WTC11 (cell line): Measurements from ENCODE around the gene IFRD2. TPM values are rescaled to one million over a fixed set of nuclear protein-coding genes. Genes with fewer than 3 reads are reported as not detected.

ENCODE experiments used
- ATAC-seq: fragments of 200-7000 bp; cut with Tn5 transposase; 2 replicates; pipeline ENCODE4 v1.10.0; 2021; ENCODE audit warnings: mild to moderate bottlenecking, moderate library complexity
- CTCF ChIA-PET: fragments of 300-600 bp; sonication (Branson Sonifier 250); formaldehyde crosslinking; loops from one replicate; lab custom pipeline; 2021; ENCODE audit warnings: antibody characterized with exemption; lab: Charles Lee
- POLR2A ChIA-PET: fragments of 350-600 bp; sonication (Branson Sonifier 250); formaldehyde crosslinking; loops from one replicate; lab custom pipeline; 2021; ENCODE audit warnings: antibody characterized with exemption; lab: Charles Lee
- DNase-seq: peaks from one replicate; pipeline ENCODE4 v3.0.0; 2021; ENCODE audit warnings: low spot score
- H3K27ac Mint-ChIP-seq: 2 replicates; pipeline ENCODE4 v1.8.0; 2021; ENCODE audit warnings: mixed read lengths
- H3K27me3 Mint-ChIP-seq: 2 replicates; pipeline ENCODE4 v1.8.0; 2021; ENCODE audit warnings: low read depth, mild to moderate bottlenecking, moderate library complexity, mixed read lengths
- H3K36me3 Mint-ChIP-seq: 2 replicates; pipeline ENCODE4 v1.8.0; 2021; ENCODE audit warnings: mixed read lengths
- H3K4me1 Mint-ChIP-seq: 2 replicates; pipeline ENCODE4 v1.8.0; 2022; ENCODE audit warnings: mixed read lengths
- H3K4me3 Mint-ChIP-seq: 2 replicates; pipeline ENCODE4 v1.8.0; 2021; ENCODE audit warnings: mild to moderate bottlenecking, moderate library complexity, mixed read lengths
- H3K9me3 Mint-ChIP-seq: 2 replicates; pipeline ENCODE4 v1.8.0; 2021; ENCODE audit warnings: mixed read lengths
- ELF4 ChIP-seq: sonication (generic); formaldehyde crosslinking; IDR thresholded peaks from 2 replicates; pipeline ENCODE4 v1.8.1; 2022; ENCODE audit warnings: low read depth, mild to moderate bottlenecking, moderate library complexity, missing genetic modification reagents
- FOXK1 ChIP-seq: sonication (generic); formaldehyde crosslinking; IDR thresholded peaks from 2 replicates; pipeline ENCODE4 v1.8.0; 2022; ENCODE audit warnings: mild to moderate bottlenecking, moderate library complexity, missing genetic modification reagents
- GTF2I ChIP-seq: fragments of 250-450 bp; sonication (Bioruptor Pico); conservative IDR thresholded peaks from 2 replicates; pipeline ENCODE4 v1.4.0; 2021; ENCODE audit warnings: mild to moderate bottlenecking
- MYBL2 ChIP-seq: sonication (generic); formaldehyde crosslinking; IDR thresholded peaks from 2 replicates; pipeline ENCODE4 v1.8.1; 2023; ENCODE audit warnings: mild to moderate bottlenecking, moderate library complexity, missing genetic modification reagents
- NFATC4 ChIP-seq: fragments of 250-450 bp; sonication (Bioruptor Pico); IDR thresholded peaks from 2 replicates; pipeline ENCODE4 v1.9.0; 2021; ENCODE audit warnings: mild to moderate bottlenecking
- NFE2L1 ChIP-seq: sonication (generic); formaldehyde crosslinking; IDR thresholded peaks from 2 replicates; pipeline ENCODE4 v1.8.1; 2023; ENCODE audit warnings: missing genetic modification reagents
- NFYB ChIP-seq: sonication (generic); formaldehyde crosslinking; conservative IDR thresholded peaks from 2 replicates; pipeline ENCODE4 v1.8.0; 2022; ENCODE audit warnings: low read depth, missing genetic modification reagents
- PRRX2 ChIP-seq: fragments of 250-450 bp; sonication (Bioruptor Pico); IDR thresholded peaks from 2 replicates; pipeline ENCODE4 v1.8.0; 2021; ENCODE audit warnings: mild to moderate bottlenecking
- TP53 ChIP-seq: sonication (generic); formaldehyde crosslinking; IDR thresholded peaks from 2 replicates; pipeline ENCODE4 v1.8.1; 2023; ENCODE audit warnings: mild to moderate bottlenecking, missing genetic modification reagents
- ZBTB21 ChIP-seq: sonication (generic); formaldehyde crosslinking; IDR thresholded peaks from 2 replicates; pipeline ENCODE4 v1.8.1; 2023; ENCODE audit warnings: mild to moderate bottlenecking, missing genetic modification reagents, borderline replicate concordance
- ZNF416 ChIP-seq: fragments of 250-450 bp; sonication (Bioruptor Pico); IDR thresholded peaks from 2 replicates; pipeline ENCODE4 v1.9.0; 2021; ENCODE audit warnings: mild to moderate bottlenecking, inconsistent platforms
- ZNF423 ChIP-seq: fragments of 250-450 bp; sonication (Bioruptor Pico); IDR thresholded peaks from 2 replicates; pipeline ENCODE4 v2.1.2; 2022; ENCODE audit warnings: mild to moderate bottlenecking, moderate library complexity
- total RNA-seq: library from RNA; stranded (reverse); gene quantifications from 3 replicates; pipeline ENCODE4 v1.2.3, GENCODE V29; 2021
- TF ChIP-seq, protein P1 (sequence below): fragments of 250-450 bp; sonication (Bioruptor Pico); conservative IDR thresholded peaks from 2 replicates; pipeline ENCODE4 v1.9.0; 2021; ENCODE audit warnings: mild to moderate bottlenecking
- TF ChIP-seq, protein P2 (sequence below): sonication (generic); formaldehyde crosslinking; IDR thresholded peaks from 2 replicates; pipeline ENCODE4 v1.8.0; 2022; ENCODE audit warnings: mild to moderate bottlenecking, missing genetic modification reagents
- TF ChIP-seq, protein P3 (sequence below): sonication (generic); formaldehyde crosslinking; IDR thresholded peaks from 2 replicates; pipeline ENCODE4 v1.8.0; 2022; ENCODE audit warnings: mild to moderate bottlenecking, missing genetic modification reagents
- TF ChIP-seq, protein P4 (sequence below): fragments of 250-450 bp; sonication (Bioruptor Pico); IDR thresholded peaks from 2 replicates; pipeline ENCODE4 v1.9.0; 2021; ENCODE audit warnings: mild to moderate bottlenecking
- TF ChIP-seq, protein P5 (sequence below): sonication (generic); formaldehyde crosslinking; IDR thresholded peaks from 2 replicates; pipeline ENCODE4 v1.8.1; 2023; ENCODE audit warnings: mild to moderate bottlenecking, missing genetic modification reagents, moderate library complexity
- TF ChIP-seq, protein P6 (sequence below): fragments of 250-450 bp; sonication (Bioruptor Pico); IDR thresholded peaks from 2 replicates; pipeline ENCODE4 v1.9.0; 2021; ENCODE audit warnings: mild to moderate bottlenecking, borderline replicate concordance
- TF ChIP-seq, protein P7 (sequence below): sonication (generic); formaldehyde crosslinking; IDR thresholded peaks from 2 replicates; pipeline ENCODE4 v1.8.0; 2022; ENCODE audit warnings: mild to moderate bottlenecking, missing genetic modification reagents
- TF ChIP-seq, protein P8 (sequence below): sonication (generic); formaldehyde crosslinking; IDR thresholded peaks from 2 replicates; pipeline ENCODE4 v1.8.1; 2022; ENCODE audit warnings: mild to moderate bottlenecking, missing genetic modification reagents, moderate library complexity, borderline replicate concordance

IFRD2 gene
- total RNA-seq, 1 experiment from 2014 or later, result 92.0 TPM

DNA sequence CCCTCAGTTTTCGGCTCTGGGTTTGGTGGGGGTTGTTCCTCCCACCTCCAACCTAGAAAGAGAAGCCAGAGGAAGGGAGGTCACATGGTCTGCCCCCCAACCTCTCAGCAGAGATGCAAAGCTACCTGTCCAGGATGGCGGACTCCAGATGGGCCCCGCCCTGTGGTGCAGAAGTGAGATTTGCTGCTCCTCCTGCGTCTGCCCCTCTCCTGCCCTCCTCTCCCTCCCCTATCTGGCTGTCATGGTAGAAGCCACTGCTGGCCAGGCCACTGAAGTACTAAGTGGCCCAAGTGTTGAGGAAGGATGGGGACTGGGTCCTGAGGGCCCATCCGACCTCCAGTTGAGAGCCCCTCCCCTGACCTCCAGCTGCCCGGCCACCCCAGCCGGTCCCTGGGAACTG is 25.4 kb downstream of the IFRD2 start:
- CTCF ChIA-PET, result interaction anchor here (0.6 to 12.5 kb wide), 12 partner anchors 7 to 101 kb away, joined by 3 to 145 read pairs (median 4); partner anchors contain the start of genes GNAT1 and HYAL2
- POLR2A ChIA-PET, result interaction anchor here (1.5 to 1.8 kb wide), 2 partner anchors 25 to 55 kb away, joined by 5 to 6 read pairs; no protein-coding TSS in a partner anchor

DNA sequence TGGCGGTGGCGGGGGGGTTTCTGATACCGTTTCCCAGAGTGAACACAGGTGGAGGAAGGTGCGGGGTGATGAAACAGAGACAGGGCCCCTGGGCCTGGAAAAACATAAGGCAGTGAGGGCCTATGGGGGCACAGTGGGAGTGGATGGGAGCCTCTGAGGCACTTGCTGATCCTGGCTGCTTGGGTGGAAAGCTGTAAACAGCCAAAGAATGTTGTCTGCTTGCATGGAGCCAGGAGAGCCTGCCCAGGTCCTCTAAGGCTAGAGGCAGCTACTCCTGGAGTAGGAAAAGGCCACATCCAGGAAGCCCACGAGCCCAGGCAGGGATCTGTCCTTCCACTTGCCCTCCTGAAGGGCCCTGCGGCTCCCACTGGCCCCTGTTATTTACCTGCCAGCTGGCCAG is 26.2 kb downstream of the IFRD2 start:
- no peak overlapping the region for H3K27ac Mint-ChIP-seq
- ATAC-seq (no peak), DNase-seq (no peak)
- no peaks in the 10 kb centered on the region for H3K9me3 Mint-ChIP-seq
- peaks cover 48% of the 10 kb centered on the region for H3K4me1 Mint-ChIP-seq
- CTCF ChIA-PET, result interaction anchor here (1.0 to 12.5 kb wide), 8 partner anchors 9 to 72 kb away, joined by 4 to 145 read pairs (median 14); partner anchors contain the start of gene GNAT1
- no peaks in the 10 kb centered on the region for H3K36me3 Mint-ChIP-seq
- no peak overlapping the region for H3K4me3 Mint-ChIP-seq
- no peaks in the 10 kb centered on the region; the same call in none of the 2 replicates for H3K27me3 Mint-ChIP-seq
- POLR2A ChIA-PET, result interaction anchor here (1.8 kb wide), 1 partner anchor 25 kb away, joined by 6 read pairs; no protein-coding TSS in a partner anchor
- TF ChIP-seq ELF4 (CRISPR knock-in tag), result no peak
- TF ChIP-seq NFE2L1 (CRISPR knock-in tag), result no peak
- TF ChIP-seq, protein P1, sequence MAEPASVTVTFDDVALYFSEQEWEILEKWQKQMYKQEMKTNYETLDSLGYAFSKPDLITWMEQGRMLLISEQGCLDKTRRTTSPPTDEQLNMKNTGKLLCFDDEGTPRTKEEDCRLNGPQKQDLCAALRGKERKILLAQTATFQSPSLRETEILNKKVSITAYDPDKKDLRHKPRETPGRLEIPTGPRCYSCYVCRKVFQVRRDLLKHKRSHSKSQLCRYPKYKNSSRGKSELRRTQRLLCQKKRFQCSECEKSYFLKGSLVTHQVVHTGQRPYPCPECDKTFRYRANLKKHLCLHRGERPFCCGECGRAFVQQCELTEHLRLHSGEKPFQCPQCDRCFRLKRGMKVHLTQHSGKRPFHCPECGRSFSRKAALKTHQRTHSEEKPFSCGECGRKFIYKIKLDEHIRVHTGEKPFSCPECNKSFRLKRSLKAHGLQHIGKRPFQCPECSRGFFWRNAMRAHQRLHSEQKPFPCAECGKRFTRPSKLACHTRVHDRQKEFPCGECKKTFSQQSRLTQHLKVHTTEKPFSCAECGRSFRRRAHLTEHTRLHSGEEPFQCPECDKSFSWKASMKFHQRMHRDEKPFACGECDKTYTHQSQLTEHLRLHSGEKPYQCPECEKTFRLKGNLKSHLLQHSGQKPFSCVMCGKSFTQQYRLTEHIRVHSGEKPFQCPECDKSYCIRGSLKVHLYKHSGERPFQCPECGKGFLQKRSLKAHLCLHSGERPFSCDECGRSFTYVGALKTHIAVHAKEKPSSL (CRISPR knock-in tag), result no peak
- TF ChIP-seq GTF2I (CRISPR knock-in tag), result no peak
- no peak for TF ChIP-seq FOXK1
- TF ChIP-seq, protein P2, sequence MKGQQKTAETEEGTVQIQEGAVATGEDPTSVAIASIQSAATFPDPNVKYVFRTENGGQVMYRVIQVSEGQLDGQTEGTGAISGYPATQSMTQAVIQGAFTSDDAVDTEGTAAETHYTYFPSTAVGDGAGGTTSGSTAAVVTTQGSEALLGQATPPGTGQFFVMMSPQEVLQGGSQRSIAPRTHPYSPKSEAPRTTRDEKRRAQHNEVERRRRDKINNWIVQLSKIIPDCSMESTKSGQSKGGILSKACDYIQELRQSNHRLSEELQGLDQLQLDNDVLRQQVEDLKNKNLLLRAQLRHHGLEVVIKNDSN, result no peak
- TF ChIP-seq, protein P3, sequence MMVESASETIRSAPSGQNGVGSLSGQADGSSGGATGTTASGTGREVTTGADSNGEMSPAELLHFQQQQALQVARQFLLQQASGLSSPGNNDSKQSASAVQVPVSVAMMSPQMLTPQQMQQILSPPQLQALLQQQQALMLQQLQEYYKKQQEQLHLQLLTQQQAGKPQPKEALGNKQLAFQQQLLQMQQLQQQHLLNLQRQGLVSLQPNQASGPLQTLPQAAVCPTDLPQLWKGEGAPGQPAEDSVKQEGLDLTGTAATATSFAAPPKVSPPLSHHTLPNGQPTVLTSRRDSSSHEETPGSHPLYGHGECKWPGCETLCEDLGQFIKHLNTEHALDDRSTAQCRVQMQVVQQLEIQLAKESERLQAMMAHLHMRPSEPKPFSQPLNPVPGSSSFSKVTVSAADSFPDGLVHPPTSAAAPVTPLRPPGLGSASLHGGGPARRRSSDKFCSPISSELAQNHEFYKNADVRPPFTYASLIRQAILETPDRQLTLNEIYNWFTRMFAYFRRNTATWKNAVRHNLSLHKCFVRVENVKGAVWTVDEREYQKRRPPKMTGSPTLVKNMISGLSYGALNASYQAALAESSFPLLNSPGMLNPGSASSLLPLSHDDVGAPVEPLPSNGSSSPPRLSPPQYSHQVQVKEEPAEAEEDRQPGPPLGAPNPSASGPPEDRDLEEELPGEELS (CRISPR knock-in tag), result no peak
- TF ChIP-seq, protein P4, sequence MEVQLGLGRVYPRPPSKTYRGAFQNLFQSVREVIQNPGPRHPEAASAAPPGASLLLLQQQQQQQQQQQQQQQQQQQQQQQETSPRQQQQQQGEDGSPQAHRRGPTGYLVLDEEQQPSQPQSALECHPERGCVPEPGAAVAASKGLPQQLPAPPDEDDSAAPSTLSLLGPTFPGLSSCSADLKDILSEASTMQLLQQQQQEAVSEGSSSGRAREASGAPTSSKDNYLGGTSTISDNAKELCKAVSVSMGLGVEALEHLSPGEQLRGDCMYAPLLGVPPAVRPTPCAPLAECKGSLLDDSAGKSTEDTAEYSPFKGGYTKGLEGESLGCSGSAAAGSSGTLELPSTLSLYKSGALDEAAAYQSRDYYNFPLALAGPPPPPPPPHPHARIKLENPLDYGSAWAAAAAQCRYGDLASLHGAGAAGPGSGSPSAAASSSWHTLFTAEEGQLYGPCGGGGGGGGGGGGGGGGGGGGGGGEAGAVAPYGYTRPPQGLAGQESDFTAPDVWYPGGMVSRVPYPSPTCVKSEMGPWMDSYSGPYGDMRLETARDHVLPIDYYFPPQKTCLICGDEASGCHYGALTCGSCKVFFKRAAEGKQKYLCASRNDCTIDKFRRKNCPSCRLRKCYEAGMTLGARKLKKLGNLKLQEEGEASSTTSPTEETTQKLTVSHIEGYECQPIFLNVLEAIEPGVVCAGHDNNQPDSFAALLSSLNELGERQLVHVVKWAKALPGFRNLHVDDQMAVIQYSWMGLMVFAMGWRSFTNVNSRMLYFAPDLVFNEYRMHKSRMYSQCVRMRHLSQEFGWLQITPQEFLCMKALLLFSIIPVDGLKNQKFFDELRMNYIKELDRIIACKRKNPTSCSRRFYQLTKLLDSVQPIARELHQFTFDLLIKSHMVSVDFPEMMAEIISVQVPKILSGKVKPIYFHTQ (CRISPR knock-in tag), result no peak
- no peak for TF ChIP-seq ZNF416
- no peak for TF ChIP-seq MYBL2
- no peak for TF ChIP-seq ZNF423

More for the DNA sequence above, 25.4 kb downstream of the IFRD2 start:
- ATAC-seq (no peak), DNase-seq (no peak)
- no peaks in the 10 kb centered on the region for H3K9me3 Mint-ChIP-seq
- no peak overlapping the region for H3K4me3 Mint-ChIP-seq
- H3K27ac Mint-ChIP-seq, result no peak overlapping the region
- no peaks in the 10 kb centered on the region; the same call in none of the 2 replicates for H3K27me3 Mint-ChIP-seq
- TF ChIP-seq TP53 (CRISPR knock-in tag) (0 out of 2 replicates have a peak, but pooled peaks have one; percentile 26), NFATC4 (CRISPR knock-in tag) (no peak), NFYB (no peak), FOXK1 (no peak), PRRX2 (CRISPR knock-in tag) (no peak), ELF4 (CRISPR knock-in tag) (no peak), ZBTB21 (no peak)
- TF ChIP-seq, protein P5, sequence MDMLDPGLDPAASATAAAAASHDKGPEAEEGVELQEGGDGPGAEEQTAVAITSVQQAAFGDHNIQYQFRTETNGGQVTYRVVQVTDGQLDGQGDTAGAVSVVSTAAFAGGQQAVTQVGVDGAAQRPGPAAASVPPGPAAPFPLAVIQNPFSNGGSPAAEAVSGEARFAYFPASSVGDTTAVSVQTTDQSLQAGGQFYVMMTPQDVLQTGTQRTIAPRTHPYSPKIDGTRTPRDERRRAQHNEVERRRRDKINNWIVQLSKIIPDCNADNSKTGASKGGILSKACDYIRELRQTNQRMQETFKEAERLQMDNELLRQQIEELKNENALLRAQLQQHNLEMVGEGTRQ, result peak; percentile 32; the same call in 1 of the 2 replicates
- TF ChIP-seq, protein P6, sequence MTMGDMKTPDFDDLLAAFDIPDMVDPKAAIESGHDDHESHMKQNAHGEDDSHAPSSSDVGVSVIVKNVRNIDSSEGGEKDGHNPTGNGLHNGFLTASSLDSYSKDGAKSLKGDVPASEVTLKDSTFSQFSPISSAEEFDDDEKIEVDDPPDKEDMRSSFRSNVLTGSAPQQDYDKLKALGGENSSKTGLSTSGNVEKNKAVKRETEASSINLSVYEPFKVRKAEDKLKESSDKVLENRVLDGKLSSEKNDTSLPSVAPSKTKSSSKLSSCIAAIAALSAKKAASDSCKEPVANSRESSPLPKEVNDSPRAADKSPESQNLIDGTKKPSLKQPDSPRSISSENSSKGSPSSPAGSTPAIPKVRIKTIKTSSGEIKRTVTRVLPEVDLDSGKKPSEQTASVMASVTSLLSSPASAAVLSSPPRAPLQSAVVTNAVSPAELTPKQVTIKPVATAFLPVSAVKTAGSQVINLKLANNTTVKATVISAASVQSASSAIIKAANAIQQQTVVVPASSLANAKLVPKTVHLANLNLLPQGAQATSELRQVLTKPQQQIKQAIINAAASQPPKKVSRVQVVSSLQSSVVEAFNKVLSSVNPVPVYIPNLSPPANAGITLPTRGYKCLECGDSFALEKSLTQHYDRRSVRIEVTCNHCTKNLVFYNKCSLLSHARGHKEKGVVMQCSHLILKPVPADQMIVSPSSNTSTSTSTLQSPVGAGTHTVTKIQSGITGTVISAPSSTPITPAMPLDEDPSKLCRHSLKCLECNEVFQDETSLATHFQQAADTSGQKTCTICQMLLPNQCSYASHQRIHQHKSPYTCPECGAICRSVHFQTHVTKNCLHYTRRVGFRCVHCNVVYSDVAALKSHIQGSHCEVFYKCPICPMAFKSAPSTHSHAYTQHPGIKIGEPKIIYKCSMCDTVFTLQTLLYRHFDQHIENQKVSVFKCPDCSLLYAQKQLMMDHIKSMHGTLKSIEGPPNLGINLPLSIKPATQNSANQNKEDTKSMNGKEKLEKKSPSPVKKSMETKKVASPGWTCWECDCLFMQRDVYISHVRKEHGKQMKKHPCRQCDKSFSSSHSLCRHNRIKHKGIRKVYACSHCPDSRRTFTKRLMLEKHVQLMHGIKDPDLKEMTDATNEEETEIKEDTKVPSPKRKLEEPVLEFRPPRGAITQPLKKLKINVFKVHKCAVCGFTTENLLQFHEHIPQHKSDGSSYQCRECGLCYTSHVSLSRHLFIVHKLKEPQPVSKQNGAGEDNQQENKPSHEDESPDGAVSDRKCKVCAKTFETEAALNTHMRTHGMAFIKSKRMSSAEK, result no peak
- TF ChIP-seq, protein P7, sequence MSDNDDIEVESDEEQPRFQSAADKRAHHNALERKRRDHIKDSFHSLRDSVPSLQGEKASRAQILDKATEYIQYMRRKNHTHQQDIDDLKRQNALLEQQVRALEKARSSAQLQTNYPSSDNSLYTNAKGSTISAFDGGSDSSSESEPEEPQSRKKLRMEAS (CRISPR knock-in tag), result no peak
- TF ChIP-seq, protein P8, sequence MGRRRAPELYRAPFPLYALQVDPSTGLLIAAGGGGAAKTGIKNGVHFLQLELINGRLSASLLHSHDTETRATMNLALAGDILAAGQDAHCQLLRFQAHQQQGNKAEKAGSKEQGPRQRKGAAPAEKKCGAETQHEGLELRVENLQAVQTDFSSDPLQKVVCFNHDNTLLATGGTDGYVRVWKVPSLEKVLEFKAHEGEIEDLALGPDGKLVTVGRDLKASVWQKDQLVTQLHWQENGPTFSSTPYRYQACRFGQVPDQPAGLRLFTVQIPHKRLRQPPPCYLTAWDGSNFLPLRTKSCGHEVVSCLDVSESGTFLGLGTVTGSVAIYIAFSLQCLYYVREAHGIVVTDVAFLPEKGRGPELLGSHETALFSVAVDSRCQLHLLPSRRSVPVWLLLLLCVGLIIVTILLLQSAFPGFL (CRISPR knock-in tag), result no peak
- peaks cover 51% of the 10 kb centered on the region for H3K4me1 Mint-ChIP-seq
- no peaks in the 10 kb centered on the region for H3K36me3 Mint-ChIP-seq
